ENCODE results near the gene PICK1.

Gene PICK1

DNA sequence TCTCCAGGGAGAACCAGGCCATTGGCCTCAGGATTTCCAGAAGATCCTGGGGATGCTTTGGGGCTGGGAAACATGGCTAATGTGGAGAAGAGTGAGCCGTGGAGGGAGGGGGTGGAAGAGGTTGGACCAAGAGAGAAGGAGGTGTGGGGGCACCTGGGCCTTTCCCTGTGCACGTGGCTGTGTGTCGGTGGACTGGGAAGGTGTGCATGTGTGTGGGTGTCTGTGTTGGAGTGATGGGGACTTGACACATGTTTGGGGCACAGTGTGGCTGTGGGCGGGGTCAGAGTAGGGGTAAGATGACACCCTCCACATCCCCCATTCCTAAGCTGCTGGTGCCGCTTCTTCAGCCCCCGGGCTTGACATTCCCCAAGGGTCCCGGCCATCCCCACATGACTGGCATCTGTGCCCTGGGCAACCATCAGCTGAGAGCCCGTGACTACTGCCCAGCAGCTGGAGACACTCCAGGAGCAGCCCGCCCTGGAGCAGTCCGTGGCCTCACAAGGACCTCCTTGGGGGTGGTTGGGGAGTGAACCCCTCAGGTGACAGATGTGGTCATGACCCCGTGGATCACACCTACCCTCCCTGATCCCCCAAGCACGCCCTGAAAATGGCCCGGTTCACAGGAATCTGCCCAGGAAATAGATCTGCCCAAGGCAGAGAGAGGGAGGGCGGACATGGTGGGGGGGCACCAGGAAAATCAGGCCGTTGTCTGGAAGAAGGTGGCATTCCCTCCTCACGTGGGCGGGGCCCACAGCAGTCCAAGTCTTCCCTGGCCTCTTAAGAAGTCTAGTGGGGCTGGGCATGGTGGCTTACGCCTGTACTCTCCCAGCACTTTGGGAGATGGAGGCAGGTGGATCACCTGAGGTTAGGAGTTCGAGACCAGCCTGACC, 38.0 kb upstream of the PICK1 start:
- no peak for TF ChIP-seq TAF1 (IDR thresholded peaks at IDR 0.05; ENCODE audit: low read depth, low read length)
- FAIRE-seq (no peak), DNase-seq (ENCODE audit: insufficient read length, low spot score) (no peak)

GRCh38 chr22:38021206-38021605, 36.0 kb upstream of the PICK1 start:
- FAIRE-seq (no peak), DNase-seq (ENCODE audit: insufficient read length, low spot score) (no peak)
- TF ChIP-seq POLR2A (IDR thresholded peaks at IDR 0.05; ENCODE audit: low read depth, low read length): no peak
- no peak for TF ChIP-seq TAF1 (IDR thresholded peaks at IDR 0.05; ENCODE audit: low read depth, low read length)
- no peak for TF ChIP-seq POLR2AphosphoS5 (IDR thresholded peaks at IDR 0.05; ENCODE audit: low read depth, low read length)
- no peak for TF ChIP-seq SPI1 (IDR thresholded peaks at IDR 0.05; ENCODE audit: low read depth, low read length)
- no peak for TF ChIP-seq PAX5 (IDR thresholded peaks at IDR 0.05; ENCODE audit: insufficient read depth, low read length, severe bottlenecking)
- TF ChIP-seq POU2F2 (IDR thresholded peaks at IDR 0.05; ENCODE audit: low read depth, low read length): no peak

GRCh38 chr22:38023045-38023444, 34.2 kb upstream of the PICK1 start:
- FAIRE-seq: no peak
- TF ChIP-seq POLR2AphosphoS5 (IDR thresholded peaks at IDR 0.05; ENCODE audit: low read depth, low read length): no peak
- TF ChIP-seq TAF1 (IDR thresholded peaks at IDR 0.05; ENCODE audit: low read depth, low read length): no peak
- TF ChIP-seq POLR2A (IDR thresholded peaks at IDR 0.05; ENCODE audit: low read depth, low read length): no peak
- TF ChIP-seq SPI1 (IDR thresholded peaks at IDR 0.05; ENCODE audit: low read depth, low read length): no peak
- no peak for TF ChIP-seq POU2F2 (IDR thresholded peaks at IDR 0.05; ENCODE audit: low read depth, low read length)
- no peak for TF ChIP-seq PAX5 (IDR thresholded peaks at IDR 0.05; ENCODE audit: insufficient read depth, low read length, severe bottlenecking)

DNA sequence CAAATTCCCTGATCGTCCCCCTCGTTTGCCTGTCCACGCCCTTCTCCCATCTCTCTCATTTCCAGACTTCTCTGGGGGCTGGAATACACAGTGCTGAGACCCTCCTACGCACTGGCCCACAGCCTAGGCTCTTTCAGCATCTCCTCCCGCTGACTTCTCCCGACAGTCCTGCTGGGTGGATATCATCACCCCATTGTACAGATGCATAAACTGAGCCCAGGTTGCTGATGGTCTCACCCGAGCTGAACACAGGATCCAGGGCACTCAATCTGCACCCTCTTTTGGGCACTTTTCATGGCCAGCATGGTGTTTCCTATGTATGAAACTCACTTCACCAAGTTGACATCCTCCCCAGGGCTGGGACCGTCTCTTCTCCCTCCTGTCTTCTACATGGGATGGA, 31.7 kb upstream of the PICK1 start:
- TF ChIP-seq POLR2A (IDR thresholded peaks at IDR 0.05; ENCODE audit: low read depth, low read length): no peak
- TF ChIP-seq PAX5 (IDR thresholded peaks at IDR 0.05; ENCODE audit: insufficient read depth, low read length, severe bottlenecking): no peak
- no peak for TF ChIP-seq TAF1 (IDR thresholded peaks at IDR 0.05; ENCODE audit: low read depth, low read length)
- TF ChIP-seq POLR2AphosphoS5 (IDR thresholded peaks at IDR 0.05; ENCODE audit: low read depth, low read length): no peak
- TF ChIP-seq SPI1 (IDR thresholded peaks at IDR 0.05; ENCODE audit: low read depth, low read length): no peak
- no peak for TF ChIP-seq POU2F2 (IDR thresholded peaks at IDR 0.05; ENCODE audit: low read depth, low read length)
- FAIRE-seq: no peak

More at GRCh38 chr22:38023045-38023444, 34.2 kb upstream of the PICK1 start:
- no peak for DNase-seq (ENCODE audit: insufficient read length, low spot score)

GRCh38 chr22:38026130-38027111, 30.8 kb upstream of the PICK1 start:
- FAIRE-seq: no peak
- DNase-seq (ENCODE audit: insufficient read length, low spot score): no peak
- no peak for TF ChIP-seq POLR2A (IDR thresholded peaks at IDR 0.05; ENCODE audit: low read depth, low read length)
- TF ChIP-seq POU2F2 (IDR thresholded peaks at IDR 0.05; ENCODE audit: low read depth, low read length): no peak
- no peak for TF ChIP-seq TAF1 (IDR thresholded peaks at IDR 0.05; ENCODE audit: low read depth, low read length)
- TF ChIP-seq POLR2AphosphoS5 (IDR thresholded peaks at IDR 0.05; ENCODE audit: low read depth, low read length): no peak
- TF ChIP-seq SPI1 (IDR thresholded peaks at IDR 0.05; ENCODE audit: low read depth, low read length): no peak
- TF ChIP-seq PAX5 (IDR thresholded peaks at IDR 0.05; ENCODE audit: insufficient read depth, low read length, severe bottlenecking): no peak

More for the DNA sequence above, 31.7 kb upstream of the PICK1 start:
- no peak for DNase-seq (ENCODE audit: insufficient read length, low spot score)

DNA sequence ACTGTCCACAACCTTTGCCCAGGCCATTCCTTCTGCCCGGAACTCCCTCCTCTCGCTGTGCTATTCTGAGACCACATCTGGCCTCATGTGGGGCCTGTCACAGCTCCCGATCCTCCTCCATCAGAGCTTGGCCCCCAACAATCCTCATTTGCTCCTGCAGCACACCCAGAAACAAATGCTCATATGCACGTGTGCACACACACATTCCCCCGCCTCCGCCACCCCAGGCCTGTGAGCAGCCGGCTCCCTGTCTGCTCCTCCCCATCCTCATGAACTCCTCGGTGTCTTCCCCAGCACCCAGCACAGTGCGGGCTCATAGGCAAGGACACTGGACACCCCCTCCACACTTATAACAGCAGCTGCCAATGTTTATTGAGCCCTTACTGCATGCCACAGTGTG, 29.7 kb upstream of the PICK1 start:
- no peak for DNase-seq (ENCODE audit: insufficient read length, low spot score)
- FAIRE-seq: no peak
- no peak for TF ChIP-seq PAX5 (IDR thresholded peaks at IDR 0.05; ENCODE audit: insufficient read depth, low read length, severe bottlenecking)
- TF ChIP-seq POLR2AphosphoS5 (IDR thresholded peaks at IDR 0.05; ENCODE audit: low read depth, low read length): no peak
- TF ChIP-seq TAF1 (IDR thresholded peaks at IDR 0.05; ENCODE audit: low read depth, low read length): no peak
- TF ChIP-seq SPI1 (IDR thresholded peaks at IDR 0.05; ENCODE audit: low read depth, low read length): no peak
- TF ChIP-seq POLR2A (IDR thresholded peaks at IDR 0.05; ENCODE audit: low read depth, low read length): no peak
- no peak for TF ChIP-seq POU2F2 (IDR thresholded peaks at IDR 0.05; ENCODE audit: low read depth, low read length)

GRCh38 chr22:38028344-38029130, 28.7 kb upstream of the PICK1 start:
- no peak for DNase-seq (ENCODE audit: insufficient read length, low spot score)
- FAIRE-seq: no peak
- no peak for TF ChIP-seq TAF1 (IDR thresholded peaks at IDR 0.05; ENCODE audit: low read depth, low read length)
- no peak for TF ChIP-seq POLR2A (IDR thresholded peaks at IDR 0.05; ENCODE audit: low read depth, low read length)
- TF ChIP-seq POLR2AphosphoS5 (IDR thresholded peaks at IDR 0.05; ENCODE audit: low read depth, low read length): no peak
- TF ChIP-seq POU2F2 (IDR thresholded peaks at IDR 0.05; ENCODE audit: low read depth, low read length): no peak
- no peak for TF ChIP-seq PAX5 (IDR thresholded peaks at IDR 0.05; ENCODE audit: insufficient read depth, low read length, severe bottlenecking)
- TF ChIP-seq SPI1 (IDR thresholded peaks at IDR 0.05; ENCODE audit: low read depth, low read length): no peak

DNA sequence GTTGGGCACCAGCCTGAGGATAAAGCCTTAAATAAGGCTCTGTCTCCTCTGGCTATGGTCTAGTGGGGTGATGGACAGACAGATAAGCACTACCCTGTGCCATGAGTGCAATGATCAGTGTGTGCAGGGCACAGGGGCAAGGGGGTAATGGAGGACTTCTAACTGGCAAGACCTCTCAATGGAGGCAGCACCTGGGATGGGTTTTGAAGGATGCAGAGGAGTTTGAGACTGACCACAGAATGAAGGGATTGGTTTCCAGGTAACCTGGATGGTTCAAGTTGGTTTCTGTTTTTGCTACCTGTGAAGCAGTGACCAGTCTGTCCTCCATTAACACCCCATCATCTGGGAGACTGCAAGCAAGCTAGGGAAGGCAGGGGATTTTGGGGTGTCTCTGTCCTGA, 27.8 kb upstream of the PICK1 start:
- no peak for FAIRE-seq
- TF ChIP-seq PAX5 (IDR thresholded peaks at IDR 0.05; ENCODE audit: insufficient read depth, low read length, severe bottlenecking) (no peak), POLR2AphosphoS5 (IDR thresholded peaks at IDR 0.05; ENCODE audit: low read depth, low read length) (no peak), SPI1 (IDR thresholded peaks at IDR 0.05; ENCODE audit: low read depth, low read length) (no peak), TAF1 (IDR thresholded peaks at IDR 0.05; ENCODE audit: low read depth, low read length) (no peak), POU2F2 (IDR thresholded peaks at IDR 0.05; ENCODE audit: low read depth, low read length) (no peak)
- DNase-seq (ENCODE audit: insufficient read length, low spot score): no peak
